Non-pigmented ciliary epithelial cell (primary cell): ENCODE results near the gene JAML.

Experiments
- DNase-seq: peaks from one replicate; pipeline ENCODE4 v3.0.0-alpha.2; 2010; ENCODE audit warnings: low read depth

The JAML gene

GRCh38 chr11:118239509-118240205 is 14.8 kb upstream of the JAML start:
- no peak for DNase-seq

GRCh38 chr11:118238929-118239328 is 14.1 kb upstream of the JAML start:
- no peak for DNase-seq

- DNase-seq: no peak
These were observed 13.6 kb upstream of the JAML start for GRCh38 chr11:118238421-118238820.

GRCh38 chr11:118236170-118236569 is 11.4 kb upstream of the JAML start:
- no peak for DNase-seq

- DNase-seq: no peak
These were observed 10.0 kb upstream of the JAML start for GRCh38 chr11:118234833-118235232.

- no peak for DNase-seq
These were observed 9.0 kb upstream of the JAML start for GRCh38 chr11:118233850-118234249.

GRCh38 chr11:118233377-118233776 is 8.6 kb upstream of the JAML start:
- DNase-seq: no peak

- no peak for DNase-seq
These were observed 7.8 kb upstream of the JAML start for GRCh38 chr11:118232659-118233058.

GRCh38 chr11:118231461-118231860 is 6.7 kb upstream of the JAML start:
- no peak for DNase-seq

GRCh38 chr11:118230088-118230487 is 5.3 kb upstream of the JAML start:
- DNase-seq: no peak

GRCh38 chr11:118229274-118229847 is 4.5 kb upstream of the JAML start:
- DNase-seq: no peak

- no peak for DNase-seq
These were observed 3.3 kb upstream of the JAML start for GRCh38 chr11:118227865-118228785.

- DNase-seq: no peak
These were observed 2.0 kb upstream of the JAML start for GRCh38 chr11:118226781-118227180.

GRCh38 chr11:118226296-118226695 is 1.5 kb upstream of the JAML start:
- DNase-seq: no peak

- DNase-seq: no peak
These were observed 819 bp downstream of the JAML start for GRCh38 chr11:118223992-118224391.

- no peak for DNase-seq
These were observed 1.2 kb downstream of the JAML start for GRCh38 chr11:118223570-118223969.

- no peak for DNase-seq
These were observed 2.4 kb downstream of the JAML start for GRCh38 chr11:118222437-118222836.

GRCh38 chr11:118221419-118221818 is 3.4 kb downstream of the JAML start:
- no peak for DNase-seq

- DNase-seq: no peak
These were observed 5.1 kb downstream of the JAML start for GRCh38 chr11:118219732-118220131.

GRCh38 chr11:118219244-118219643 is 5.6 kb downstream of the JAML start:
- DNase-seq: no peak

GRCh38 chr11:118217575-118217974 is 7.2 kb downstream of the JAML start:
- no peak for DNase-seq

- DNase-seq: no peak
These were observed 8.0 kb downstream of the JAML start for GRCh38 chr11:118216621-118217481.
